Activated CD4-positive, alpha-beta T cell treated with anti-CD3 and anti-CD28 coated beads, Interleukin-2, amount 10 ng/mL, durations not matched to agents 24 days and 14 days (primary cell): Measurements from ENCODE around the gene FRMD4B. TPM values are rescaled to one million over a fixed set of nuclear protein-coding genes. Genes with fewer than 3 reads are reported as not detected.

Experiments used
- DNase-seq: peaks from one replicate; pipeline ENCODE4 v3.0.0; 2022
- H3K27ac Mint-ChIP-seq: one replicate; pipeline ENCODE4 v1.8.0; 2022; ENCODE audit warnings: mild to moderate bottlenecking, mixed read lengths
- H3K27me3 Mint-ChIP-seq: one replicate; pipeline ENCODE4 v1.8.0; 2022; ENCODE audit warnings: mixed read lengths
- H3K36me3 Mint-ChIP-seq: one replicate; pipeline ENCODE4 v1.8.0; 2022; ENCODE audit warnings: low read depth, mild to moderate bottlenecking, mixed read lengths
- H3K4me1 Mint-ChIP-seq: one replicate; pipeline ENCODE4 v1.8.0; 2021; ENCODE audit warnings: mixed read lengths
- H3K4me3 Mint-ChIP-seq: one replicate; pipeline ENCODE4 v1.8.0; 2022; ENCODE audit warnings: mild to moderate bottlenecking, moderate library complexity, mixed read lengths
- H3K9me3 Mint-ChIP-seq: one replicate; pipeline ENCODE4 v1.8.0; 2021; ENCODE audit warnings: mixed read lengths
- intact Hi-C: fragments of 100-400 bp; cut with micrococcal nuclease; formaldehyde crosslinking; loops from one replicate; pipeline ENCODE4 v1.15.1; 2023
- total RNA-seq: library from RNA; stranded (reverse); gene quantifications from 2 replicates; pipeline ENCODE4 v1.2.3, GENCODE V29; 2022

The FRMD4B gene
- total RNA-seq, 1 donor from 2014 or later, result 59.1 TPM

DNA sequence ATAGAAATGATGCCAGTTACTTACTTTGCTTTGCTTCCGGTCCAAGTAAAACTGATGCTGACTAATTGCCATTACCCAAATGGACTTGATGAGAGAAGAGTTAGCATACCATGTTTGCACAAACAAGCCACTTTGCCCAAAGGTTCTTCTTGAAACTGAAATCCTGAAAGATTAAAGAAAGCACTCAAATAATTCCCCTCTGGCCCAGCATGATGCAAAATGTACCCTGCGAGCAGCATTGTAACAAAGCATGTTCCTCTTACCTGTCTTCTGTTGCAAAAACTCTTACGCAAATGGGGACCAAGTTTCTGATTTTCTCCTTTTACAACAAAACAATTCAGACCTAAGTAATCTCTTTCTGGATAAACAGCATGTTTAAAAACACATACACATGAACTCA lies 189.0 kb downstream of the FRMD4B start:
- no peak for DNase-seq
- no peaks in the 10 kb centered on the region for H3K27me3 Mint-ChIP-seq
- H3K4me1 Mint-ChIP-seq, result peaks cover 45% of the 10 kb centered on the region
- no peaks in the 10 kb centered on the region for H3K9me3 Mint-ChIP-seq
- peak overlapping the region; percentile 90 for H3K4me3 Mint-ChIP-seq
- peaks cover 74% of the 10 kb centered on the region for H3K36me3 Mint-ChIP-seq
- intact Hi-C loops, result loop anchor here (10.0 kb wide), 1 partner anchor 162 kb away; no protein-coding TSS in a partner anchor
- peak overlapping the region; percentile 99 for H3K27ac Mint-ChIP-seq

DNA sequence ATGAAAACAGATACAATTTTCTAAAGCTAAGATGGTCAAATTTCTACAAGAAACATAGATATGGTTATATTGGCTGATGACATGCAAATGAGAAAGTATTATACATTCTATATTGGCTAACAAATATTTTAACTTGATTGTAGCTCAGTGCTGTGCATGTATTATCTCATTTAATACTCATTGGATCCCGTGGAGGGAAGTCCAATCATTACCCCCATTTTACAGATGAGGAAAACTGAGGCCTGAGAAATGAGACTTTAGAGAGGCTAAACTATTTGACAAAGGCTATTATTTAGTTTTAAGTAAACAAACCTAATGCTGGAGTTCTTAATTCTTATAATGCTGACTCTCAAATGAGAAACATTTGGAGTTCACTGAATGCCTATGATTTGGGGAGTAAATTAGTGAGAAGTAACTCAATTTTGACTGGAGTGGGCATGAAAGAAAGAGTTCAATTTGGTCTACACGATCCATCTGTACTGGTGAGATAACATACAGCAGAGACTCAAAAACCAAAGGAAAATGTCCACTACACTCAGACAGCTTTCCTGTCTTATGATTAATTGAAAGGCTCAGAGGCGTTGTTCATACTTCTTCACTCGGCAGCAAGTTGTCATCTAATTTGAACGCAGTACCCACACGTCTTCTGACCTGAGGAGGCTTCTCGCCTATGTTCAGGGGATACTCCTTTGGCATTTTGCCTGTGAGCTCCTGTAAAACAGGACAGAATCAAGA lies 191.3 kb downstream of the FRMD4B start:
- H3K4me1 Mint-ChIP-seq, result peaks cover 39% of the 10 kb centered on the region
- H3K27me3 Mint-ChIP-seq, result no peaks in the 10 kb centered on the region
- intact Hi-C loops, result loop anchor here (10.0 kb wide), 1 partner anchor 160 kb away; no protein-coding TSS in a partner anchor
- H3K27ac Mint-ChIP-seq, result no peak overlapping the region
- DNase-seq, result no peak
- peaks cover 89% of the 10 kb centered on the region for H3K36me3 Mint-ChIP-seq
- H3K4me3 Mint-ChIP-seq, result no peak overlapping the region
- H3K9me3 Mint-ChIP-seq, result no peaks in the 10 kb centered on the region

- peaks cover 87% of the 10 kb centered on the region for H3K36me3 Mint-ChIP-seq
- no peaks in the 10 kb centered on the region for H3K9me3 Mint-ChIP-seq
- H3K4me1 Mint-ChIP-seq, result peaks cover 34% of the 10 kb centered on the region
- H3K4me3 Mint-ChIP-seq, result no peak overlapping the region
- no peak overlapping the region for H3K27ac Mint-ChIP-seq
- no peaks in the 10 kb centered on the region for H3K27me3 Mint-ChIP-seq
- DNase-seq, result no peak
- intact Hi-C loops, result loop anchor here (10.0 kb wide), 1 partner anchor 159 kb away; no protein-coding TSS in a partner anchor
These were observed 192.1 kb downstream of the FRMD4B start for GRCh38 chr3:69193749-69194148.

GRCh38 chr3:69191516-69191915 lies 194.4 kb downstream of the FRMD4B start:
- Mint-ChIP-seq H3K27ac (peak overlapping the region; percentile 58), H3K4me3 (no peak overlapping the region), H3K9me3 (no peaks in the 10 kb centered on the region), H3K36me3 (peaks cover 82% of the 10 kb centered on the region), H3K4me1 (peaks cover 14% of the 10 kb centered on the region), H3K27me3 (no peaks in the 10 kb centered on the region)
- intact Hi-C loops, result loop anchor here (10.0 kb wide), 1 partner anchor 157 kb away; no protein-coding TSS in a partner anchor
- DNase-seq, result no peak

DNA sequence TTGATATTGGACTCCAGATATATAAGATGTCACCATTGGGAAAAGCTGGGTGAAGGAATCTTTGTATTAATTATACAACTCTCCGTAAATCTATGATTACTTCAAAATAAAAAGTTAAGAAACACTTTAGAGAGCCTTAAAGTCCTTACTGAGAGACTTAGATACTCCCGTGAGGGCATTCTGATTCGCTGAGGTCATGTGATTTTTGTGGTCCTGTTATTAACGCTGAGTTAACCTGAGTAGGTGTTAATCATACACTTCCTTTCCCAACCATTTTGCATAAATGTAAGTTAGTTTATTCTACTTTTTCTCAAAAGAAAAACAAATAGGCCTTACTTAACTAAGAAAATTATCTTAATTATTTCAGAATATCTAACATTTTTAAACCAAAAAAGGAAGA lies 196.4 kb downstream of the FRMD4B start:
- no peak for DNase-seq
- no peaks in the 10 kb centered on the region for H3K9me3 Mint-ChIP-seq
- H3K4me3 Mint-ChIP-seq, result no peak overlapping the region
- intact Hi-C loops, result no loop called here
- peaks cover 75% of the 10 kb centered on the region for H3K36me3 Mint-ChIP-seq
- peaks cover 13% of the 10 kb centered on the region for H3K4me1 Mint-ChIP-seq
- no peaks in the 10 kb centered on the region for H3K27me3 Mint-ChIP-seq
- H3K27ac Mint-ChIP-seq, result no peak overlapping the region

DNA sequence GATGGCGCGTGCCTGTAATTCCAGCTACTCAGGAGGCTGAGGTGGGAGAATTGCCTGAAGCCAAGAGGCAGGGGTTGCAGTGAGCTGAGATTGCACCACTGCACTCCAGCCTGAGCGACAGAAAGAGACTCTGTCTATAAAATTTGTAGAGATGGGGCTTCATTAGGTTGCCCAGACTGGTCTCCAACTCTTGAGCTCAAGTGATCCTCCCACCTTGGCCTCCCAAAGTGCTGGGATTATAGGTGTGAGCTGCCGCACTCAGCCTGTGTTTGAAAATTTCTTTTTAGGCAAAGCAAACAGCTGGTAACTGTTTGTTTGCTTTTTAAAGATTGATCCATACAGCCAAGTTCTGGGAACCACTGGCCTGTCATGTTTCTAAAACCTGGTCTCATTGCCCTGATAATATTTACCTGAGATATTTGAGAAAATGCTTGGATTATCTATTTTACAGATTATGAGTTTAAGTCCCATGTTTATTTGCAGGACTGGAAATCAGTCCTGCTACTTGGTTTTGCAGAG lies 199.3 kb downstream of the FRMD4B start:
- peaks cover 64% of the 10 kb centered on the region for H3K36me3 Mint-ChIP-seq

DNA sequence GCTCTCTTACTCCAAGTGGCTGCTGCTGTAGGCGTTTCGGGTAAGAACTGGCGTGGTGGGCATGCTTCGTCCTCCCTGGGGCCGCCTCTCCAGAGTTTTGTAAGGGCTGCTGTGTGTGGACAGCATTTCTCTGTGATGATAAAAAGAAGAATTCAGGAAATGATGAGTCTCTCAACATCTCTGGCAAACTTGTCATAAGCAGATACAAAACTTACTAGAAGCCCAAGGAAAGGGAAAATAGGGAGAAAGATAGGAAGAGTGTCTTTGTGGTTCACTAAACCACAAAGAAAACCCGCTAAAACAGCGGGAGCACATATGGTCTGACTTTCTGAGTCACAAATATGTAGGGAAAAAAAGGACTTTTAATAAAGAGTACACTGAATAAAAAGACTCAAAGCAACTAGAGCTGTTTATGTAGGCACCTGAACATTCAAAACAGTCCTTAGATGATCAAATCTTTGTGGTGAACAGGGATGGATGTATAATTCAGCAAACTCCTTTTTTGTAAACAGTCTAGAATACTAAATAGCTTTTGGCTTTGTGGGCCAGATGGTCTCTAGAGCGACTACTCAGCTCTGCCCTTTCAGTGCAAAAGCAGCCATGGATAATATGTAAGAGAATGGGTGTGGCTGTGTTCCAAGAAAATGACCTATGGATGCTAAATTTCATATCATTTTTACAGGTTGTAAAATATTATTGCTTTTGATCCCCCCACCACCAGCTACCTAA lies 203.1 kb downstream of the FRMD4B start:
- H3K27ac Mint-ChIP-seq, result peak overlapping the region; percentile 1

More for the DNA sequence above, 199.3 kb downstream of the FRMD4B start:
- H3K27ac Mint-ChIP-seq, result no peak overlapping the region
- peaks cover 8% of the 10 kb centered on the region for H3K4me1 Mint-ChIP-seq
- no peak for DNase-seq
- no peaks in the 10 kb centered on the region for H3K9me3 Mint-ChIP-seq
- no peak overlapping the region for H3K4me3 Mint-ChIP-seq
- no peaks in the 10 kb centered on the region for H3K27me3 Mint-ChIP-seq
- intact Hi-C loops, result no loop called here

GRCh38 chr3:69181592-69182211 lies 204.2 kb downstream of the FRMD4B start:
- peaks cover 72% of the 10 kb centered on the region for H3K36me3 Mint-ChIP-seq

More for the DNA sequence above, 203.1 kb downstream of the FRMD4B start:
- Mint-ChIP-seq H3K4me3 (no peak overlapping the region), H3K27me3 (no peaks in the 10 kb centered on the region), H3K9me3 (no peaks in the 10 kb centered on the region), H3K4me1 (peaks cover 16% of the 10 kb centered on the region), H3K36me3 (peaks cover 74% of the 10 kb centered on the region)
- no peak for DNase-seq
- intact Hi-C loops, result no loop called here

DNA sequence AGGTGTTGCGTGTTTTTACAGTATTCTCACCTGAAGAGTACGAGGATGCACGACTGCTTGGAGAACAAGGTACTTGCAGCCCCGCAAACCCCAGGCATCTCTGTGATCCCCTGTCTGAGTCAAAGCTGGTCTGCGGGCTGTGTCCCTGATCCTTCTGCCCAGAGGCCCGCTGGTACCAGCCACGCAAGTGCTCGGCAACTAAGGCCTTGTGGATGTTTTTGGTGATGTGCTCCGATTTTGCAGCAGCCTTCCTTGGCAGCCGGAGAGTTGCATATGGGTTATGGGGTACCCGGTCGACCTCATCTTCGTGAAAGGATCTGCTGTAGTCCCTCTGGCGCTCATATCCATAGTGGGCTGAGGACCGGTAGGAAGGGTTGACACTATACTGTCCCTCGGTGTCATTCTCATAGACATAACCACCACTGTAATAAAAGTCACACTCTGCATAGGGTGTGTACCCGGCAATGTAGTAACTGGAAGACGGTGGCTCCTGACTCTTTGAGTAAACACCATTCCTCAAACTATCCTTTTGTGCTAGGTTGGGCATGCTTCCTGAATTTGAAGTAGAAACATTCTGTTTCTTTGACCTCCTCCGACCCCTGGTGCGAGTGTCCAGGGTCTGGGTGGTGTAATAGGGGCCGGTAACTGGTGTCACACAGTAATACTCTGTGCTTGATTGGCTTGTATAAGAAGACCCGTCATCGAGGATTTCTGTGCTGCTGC lies 204.9 kb downstream of the FRMD4B start:
- Mint-ChIP-seq H3K4me3 (no peak overlapping the region), H3K4me1 (peaks cover 18% of the 10 kb centered on the region), H3K27me3 (no peaks in the 10 kb centered on the region), H3K9me3 (no peaks in the 10 kb centered on the region), H3K36me3 (peaks cover 73% of the 10 kb centered on the region), H3K27ac (peak overlapping the region; percentile 55)
- no peak for DNase-seq
- intact Hi-C loops, result no loop called here

More at GRCh38 chr3:69181592-69182211, 204.2 kb downstream of the FRMD4B start:
- no peak for DNase-seq
- no peak overlapping the region for H3K4me3 Mint-ChIP-seq
- no peaks in the 10 kb centered on the region for H3K27me3 Mint-ChIP-seq
- H3K9me3 Mint-ChIP-seq, result no peaks in the 10 kb centered on the region
- no peak overlapping the region for H3K27ac Mint-ChIP-seq
- intact Hi-C loops, result no loop called here
- H3K4me1 Mint-ChIP-seq, result peaks cover 18% of the 10 kb centered on the region

- Mint-ChIP-seq H3K4me1 (peaks cover 21% of the 10 kb centered on the region), H3K4me3 (no peak overlapping the region), H3K9me3 (no peaks in the 10 kb centered on the region), H3K27me3 (no peaks in the 10 kb centered on the region), H3K27ac (no peak overlapping the region), H3K36me3 (peaks cover 76% of the 10 kb centered on the region)
- intact Hi-C loops, result loop anchor here (2.0 to 5.0 kb wide), 2 partner anchors 19 to 127 kb away; no protein-coding TSS in a partner anchor
- no peak for DNase-seq
These were observed 206.0 kb downstream of the FRMD4B start for GRCh38 chr3:69179740-69180372.

DNA sequence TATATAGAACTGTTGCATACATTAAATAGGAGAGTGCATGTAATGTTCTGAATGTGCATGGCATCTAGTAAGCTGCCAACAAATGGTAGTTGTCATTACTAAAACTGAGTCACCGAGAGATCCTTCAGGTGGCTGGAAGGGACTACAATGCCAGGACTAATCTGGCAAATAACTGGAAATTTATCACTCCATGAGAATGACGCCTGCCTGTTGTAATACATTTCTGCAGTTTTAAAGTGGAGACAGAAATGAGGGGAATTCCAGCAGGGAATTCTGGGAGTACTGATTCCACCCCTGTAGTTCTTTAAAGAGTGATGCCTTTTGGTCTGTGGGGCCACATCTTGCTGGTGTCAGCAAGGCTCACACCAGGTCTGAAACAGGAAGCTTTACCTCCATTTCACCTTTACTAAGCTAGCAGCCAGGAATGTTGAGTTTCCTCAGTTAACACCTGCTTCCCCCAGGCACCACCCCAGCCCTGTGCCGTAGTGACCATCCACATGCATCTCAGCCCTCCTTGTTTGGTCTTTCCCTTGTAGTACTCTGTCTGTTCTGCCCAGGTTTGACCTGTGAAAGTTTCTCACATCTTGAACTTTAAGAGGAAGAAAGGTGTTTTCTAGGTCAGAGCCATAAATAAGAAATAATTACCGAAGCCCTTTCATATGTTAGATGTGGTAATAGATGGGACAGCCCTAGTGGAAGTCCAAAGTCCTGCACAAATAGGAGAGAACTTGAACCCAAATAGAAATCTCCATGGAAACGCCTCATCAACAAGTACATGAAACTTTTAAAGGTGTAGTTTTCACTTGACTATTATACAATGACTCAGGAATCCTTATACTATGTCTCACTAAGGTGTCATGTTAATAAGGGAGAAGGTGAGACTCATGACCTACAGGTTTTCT lies 206.8 kb downstream of the FRMD4B start:
- Mint-ChIP-seq H3K27ac (peak overlapping the region; percentile 47), H3K36me3 (peaks cover 79% of the 10 kb centered on the region), H3K9me3 (no peaks in the 10 kb centered on the region), H3K4me3 (no peak overlapping the region), H3K27me3 (no peaks in the 10 kb centered on the region), H3K4me1 (peaks cover 21% of the 10 kb centered on the region)
- intact Hi-C loops, result loop anchor here (2.0 to 5.0 kb wide), 2 partner anchors 20 to 128 kb away; no protein-coding TSS in a partner anchor
- no peak for DNase-seq

- H3K36me3 Mint-ChIP-seq, result peaks cover 82% of the 10 kb centered on the region
- no peak for DNase-seq
- intact Hi-C loops, result loop anchor here (2.0 to 5.0 kb wide), 2 partner anchors 21 to 129 kb away; no protein-coding TSS in a partner anchor
- H3K9me3 Mint-ChIP-seq, result no peaks in the 10 kb centered on the region
- peak overlapping the region; percentile 47 for H3K27ac Mint-ChIP-seq
- peaks cover 20% of the 10 kb centered on the region for H3K4me1 Mint-ChIP-seq
- H3K4me3 Mint-ChIP-seq, result no peak overlapping the region
- no peaks in the 10 kb centered on the region for H3K27me3 Mint-ChIP-seq
These were observed 207.8 kb downstream of the FRMD4B start for GRCh38 chr3:69178082-69178481.
